Mesothelial cell of epicardium (in vitro differentiated cells): ENCODE data around the gene MTMR3. TPM values are rescaled to one million over a fixed set of nuclear protein-coding genes. Genes with fewer than 3 reads are reported as not detected.

ENCODE experiments used
- DNase-seq, 2 experiments: peaks; one replicate each; pipeline ENCODE4 v3.0.0; 2021; ENCODE audit warnings: low spot score in 2 of 2; ENCODE audit not compliant: unreplicated experiment in 2 of 2
- H3K27ac Mint-ChIP-seq: 2 replicates; pipeline ENCODE4 v1.8.0; 2021; ENCODE audit warnings: mixed read lengths
- H3K27me3 Mint-ChIP-seq: 2 replicates; pipeline ENCODE4 v1.8.0; 2021; ENCODE audit warnings: low read depth, mixed read lengths
- H3K36me3 Mint-ChIP-seq: 2 replicates; pipeline ENCODE4 v1.8.0; 2021; ENCODE audit warnings: mixed read lengths
- H3K4me1 Mint-ChIP-seq: 2 replicates; pipeline ENCODE4 v1.8.0; 2021; ENCODE audit warnings: mixed read lengths
- H3K4me3 Mint-ChIP-seq: 2 replicates; pipeline ENCODE4 v1.8.0; 2021; ENCODE audit warnings: mild to moderate bottlenecking, moderate library complexity, mixed read lengths
- H3K9me3 Mint-ChIP-seq: 2 replicates; pipeline ENCODE4 v1.8.0; 2021; ENCODE audit warnings: mixed read lengths
- total RNA-seq: library from RNA; stranded (reverse); gene quantifications from 3 replicates; pipeline ENCODE4 v1.2.1, GENCODE V29; 2021
- TF ChIP-seq, protein P1 (sequence below): fragments of 200-600 bp; sonication (generic); IDR thresholded peaks from one replicate; pipeline ENCODE4 v1.5.0; 2021; ENCODE audit warnings: antibody characterized with exemption; ENCODE audit not compliant: unreplicated experiment

MTMR3 gene
- total RNA-seq, 1 donor from 2014 or later: 58.7 TPM

DNA sequence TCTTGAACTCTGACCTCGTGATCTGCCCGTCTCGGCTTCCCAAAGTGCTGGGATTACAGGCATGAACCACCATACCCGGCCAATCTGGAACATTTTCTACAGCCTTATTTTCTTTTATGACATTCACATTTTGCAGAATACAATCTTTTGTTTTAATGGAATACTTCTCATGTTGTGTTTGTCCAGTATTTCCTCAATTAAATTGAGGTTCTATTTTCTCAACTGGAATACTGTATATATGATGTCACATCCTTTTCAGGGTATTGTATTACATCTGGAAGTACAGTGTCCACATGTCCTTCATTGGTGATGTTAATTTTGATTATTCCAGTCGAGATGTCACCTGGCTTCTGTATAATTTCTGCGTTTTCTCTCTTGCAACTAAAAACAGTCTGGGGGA lies 106.5 kb downstream of the MTMR3 start:
- H3K4me1 Mint-ChIP-seq: peaks cover 42% of the 10 kb centered on the region
- no peak for DNase-seq
- H3K27ac Mint-ChIP-seq: no peak overlapping the region
- H3K4me3 Mint-ChIP-seq: no peak overlapping the region
- TF ChIP-seq, protein P1, sequence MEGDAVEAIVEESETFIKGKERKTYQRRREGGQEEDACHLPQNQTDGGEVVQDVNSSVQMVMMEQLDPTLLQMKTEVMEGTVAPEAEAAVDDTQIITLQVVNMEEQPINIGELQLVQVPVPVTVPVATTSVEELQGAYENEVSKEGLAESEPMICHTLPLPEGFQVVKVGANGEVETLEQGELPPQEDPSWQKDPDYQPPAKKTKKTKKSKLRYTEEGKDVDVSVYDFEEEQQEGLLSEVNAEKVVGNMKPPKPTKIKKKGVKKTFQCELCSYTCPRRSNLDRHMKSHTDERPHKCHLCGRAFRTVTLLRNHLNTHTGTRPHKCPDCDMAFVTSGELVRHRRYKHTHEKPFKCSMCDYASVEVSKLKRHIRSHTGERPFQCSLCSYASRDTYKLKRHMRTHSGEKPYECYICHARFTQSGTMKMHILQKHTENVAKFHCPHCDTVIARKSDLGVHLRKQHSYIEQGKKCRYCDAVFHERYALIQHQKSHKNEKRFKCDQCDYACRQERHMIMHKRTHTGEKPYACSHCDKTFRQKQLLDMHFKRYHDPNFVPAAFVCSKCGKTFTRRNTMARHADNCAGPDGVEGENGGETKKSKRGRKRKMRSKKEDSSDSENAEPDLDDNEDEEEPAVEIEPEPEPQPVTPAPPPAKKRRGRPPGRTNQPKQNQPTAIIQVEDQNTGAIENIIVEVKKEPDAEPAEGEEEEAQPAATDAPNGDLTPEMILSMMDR: no peak
- peaks cover 28% of the 10 kb centered on the region for H3K36me3 Mint-ChIP-seq
- no peaks in the 10 kb centered on the region for H3K27me3 Mint-ChIP-seq
- H3K9me3 Mint-ChIP-seq: no peaks in the 10 kb centered on the region

DNA sequence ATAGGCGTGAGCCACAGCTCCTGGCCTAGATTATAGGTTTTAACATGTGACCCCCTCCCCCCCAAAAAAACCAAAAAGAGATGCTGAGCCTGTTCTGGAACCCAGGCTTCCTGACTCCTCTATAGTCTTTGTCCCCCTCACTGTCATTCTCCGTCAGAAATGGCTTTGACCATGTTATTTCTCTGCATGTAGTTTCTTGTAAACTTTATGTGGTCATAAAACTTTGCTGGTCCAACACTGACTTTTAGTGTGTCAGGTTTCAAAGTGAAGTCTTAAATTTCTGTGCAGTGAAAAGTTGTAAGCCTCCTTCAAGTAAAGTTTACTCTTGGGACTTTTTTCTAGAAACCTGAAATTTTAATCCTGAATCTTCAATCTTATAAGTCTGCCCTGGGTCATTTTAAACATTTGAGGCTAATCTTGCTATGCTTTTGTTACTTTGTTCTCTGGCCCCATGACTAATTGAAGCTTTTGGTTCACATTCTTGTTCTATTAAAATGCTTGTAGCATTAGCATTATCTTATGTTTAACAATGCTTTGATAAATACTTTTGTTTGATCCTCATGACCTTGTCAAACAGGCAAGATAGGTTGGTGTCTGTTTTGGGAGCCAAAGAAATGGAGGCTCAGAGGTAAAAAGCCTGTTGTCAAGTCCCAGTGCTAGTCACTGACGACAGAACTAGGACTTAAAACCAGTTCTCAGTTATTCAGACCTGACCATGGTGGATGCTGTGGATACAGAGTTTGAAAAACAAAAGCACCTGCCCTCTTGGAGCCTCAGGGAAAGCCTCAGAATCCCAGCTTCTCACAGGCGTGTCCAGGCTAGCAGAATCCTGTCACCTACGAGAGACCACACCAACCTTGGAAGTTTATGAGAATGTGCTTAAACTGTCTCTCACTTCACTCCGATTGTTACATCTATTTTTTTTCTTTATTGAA lies 109.6 kb downstream of the MTMR3 start:
- H3K4me3 Mint-ChIP-seq: no peak overlapping the region
- H3K27me3 Mint-ChIP-seq: no peaks in the 10 kb centered on the region
- H3K36me3 Mint-ChIP-seq: peaks cover 21% of the 10 kb centered on the region
- H3K4me1 Mint-ChIP-seq: peaks cover 40% of the 10 kb centered on the region
- DNase-seq: no peak
- no peaks in the 10 kb centered on the region for H3K9me3 Mint-ChIP-seq
- TF ChIP-seq, protein P1: no peak
- H3K27ac Mint-ChIP-seq: peak overlapping the region; percentile 33

DNA sequence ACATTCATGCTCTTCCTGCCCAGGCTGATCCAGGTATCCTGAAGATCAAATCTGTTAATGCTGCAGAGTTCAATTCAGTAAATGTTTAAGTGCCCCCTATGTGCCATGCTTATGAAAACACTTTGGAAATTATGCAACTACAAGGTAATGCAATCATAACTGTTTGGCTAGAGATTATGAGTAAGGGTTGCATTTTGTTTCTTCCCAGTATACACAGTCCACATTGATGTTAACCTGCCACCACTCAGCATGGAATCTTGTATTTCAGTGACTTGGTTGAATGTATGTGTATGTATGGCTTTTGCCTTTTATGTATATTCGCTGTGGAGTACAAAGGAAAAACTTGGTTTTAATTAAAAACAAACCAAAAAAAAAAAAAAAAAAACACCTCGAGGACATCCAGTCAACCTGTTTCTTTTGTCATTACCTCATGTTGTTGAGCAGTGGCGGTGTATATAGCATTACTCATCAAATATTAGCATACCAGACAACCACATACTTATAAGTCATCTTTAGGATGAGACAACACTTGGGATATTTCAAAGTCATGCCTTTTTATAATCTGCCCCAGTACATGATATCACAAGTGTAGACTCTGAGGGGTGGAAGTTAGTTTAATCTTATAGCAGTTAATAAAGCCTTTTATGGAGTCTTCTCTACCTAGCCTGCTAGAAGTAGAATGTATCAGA lies 111.2 kb downstream of the MTMR3 start:
- Mint-ChIP-seq H3K4me3 (no peak overlapping the region), H3K9me3 (no peaks in the 10 kb centered on the region), H3K27ac (peak overlapping the region; percentile 62), H3K36me3 (peaks cover 23% of the 10 kb centered on the region), H3K4me1 (peaks cover 33% of the 10 kb centered on the region), H3K27me3 (no peaks in the 10 kb centered on the region)
- TF ChIP-seq, protein P1: no peak
- DNase-seq: no peak

- TF ChIP-seq, protein P1: no peak
- Mint-ChIP-seq H3K36me3 (peaks cover 18% of the 10 kb centered on the region), H3K4me1 (peaks cover 33% of the 10 kb centered on the region), H3K9me3 (no peaks in the 10 kb centered on the region), H3K27me3 (no peaks in the 10 kb centered on the region), H3K27ac (peak overlapping the region; percentile 83), H3K4me3 (no peak overlapping the region)
- no peak for DNase-seq
Measured at GRCh38 chr22:29994943-29995342, 112.0 kb downstream of the MTMR3 start.

DNA sequence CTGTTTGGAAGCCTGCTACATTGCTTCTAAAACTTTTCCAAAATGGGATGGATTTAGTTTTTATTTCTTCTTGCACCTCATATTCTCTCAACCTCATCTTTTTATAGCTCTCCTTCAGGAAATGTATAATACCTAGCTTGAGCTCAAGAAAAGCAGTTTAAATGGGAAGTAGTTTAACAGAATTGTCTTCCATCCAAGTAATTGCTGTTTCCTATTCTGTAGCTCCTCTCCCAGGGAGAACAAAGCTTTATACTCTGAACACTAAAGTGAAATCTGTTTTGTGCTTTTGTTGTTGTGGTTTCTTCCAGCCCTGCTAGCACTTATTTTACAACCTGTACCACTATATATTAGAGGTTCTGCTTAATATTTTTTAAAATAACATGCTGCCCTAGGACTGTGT lies 114.1 kb downstream of the MTMR3 start:
- H3K27me3 Mint-ChIP-seq: no peaks in the 10 kb centered on the region
- TF ChIP-seq, protein P1: no peak
- peaks cover 31% of the 10 kb centered on the region for H3K4me1 Mint-ChIP-seq
- H3K4me3 Mint-ChIP-seq: no peak overlapping the region
- peaks cover 16% of the 10 kb centered on the region for H3K36me3 Mint-ChIP-seq
- no peak overlapping the region for H3K27ac Mint-ChIP-seq
- no peak for DNase-seq
- no peaks in the 10 kb centered on the region for H3K9me3 Mint-ChIP-seq
